T47D (cell line): ENCODE results near the gene ENOX1.

Experiments
- DNase-seq, 2 experiments: peaks; one replicate each; pipeline versions ENCODE4 v3.0.0 to v3.0.0-alpha.2; 2011 to 2012; ENCODE audit warnings: low read depth in 1 of 2, low spot score in 1 of 2
- JUND ChIP-seq: IDR thresholded peaks from 2 replicates; pipeline ENCODE4 v1.6.1; 2012; ENCODE audit warnings: low read depth
- in situ Hi-C: cut with HindIII; loops from 2 replicates; pipeline ENCODE4 v1.10.0; 2016; ENCODE audit warnings: low sequenced_read_pairs, low pct_unique_long_range_greater_than_20kb

ENOX1 gene

DNA sequence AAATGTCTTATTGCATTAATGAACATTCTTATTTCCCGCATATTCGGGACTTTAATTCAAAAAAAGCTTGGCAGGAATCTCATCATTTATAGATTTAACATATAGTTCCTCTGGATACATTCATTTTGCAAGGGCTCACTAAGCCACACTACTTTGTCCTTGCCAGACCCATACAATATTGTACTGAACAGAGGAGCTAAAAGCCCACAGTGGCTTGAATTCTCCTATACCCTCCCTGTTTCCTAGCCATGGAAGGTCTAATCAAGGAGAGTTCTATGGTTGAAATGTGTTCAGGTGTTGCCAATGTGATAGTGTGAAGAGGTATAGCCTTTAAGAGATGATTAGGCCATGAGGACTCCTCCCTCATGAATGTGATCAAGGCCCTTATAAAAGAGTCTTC lies 298.9 kb downstream of the ENOX1 start:
- no peak for DNase-seq
- in situ Hi-C loops = no loop called here
- no peak for TF ChIP-seq JUND

DNA sequence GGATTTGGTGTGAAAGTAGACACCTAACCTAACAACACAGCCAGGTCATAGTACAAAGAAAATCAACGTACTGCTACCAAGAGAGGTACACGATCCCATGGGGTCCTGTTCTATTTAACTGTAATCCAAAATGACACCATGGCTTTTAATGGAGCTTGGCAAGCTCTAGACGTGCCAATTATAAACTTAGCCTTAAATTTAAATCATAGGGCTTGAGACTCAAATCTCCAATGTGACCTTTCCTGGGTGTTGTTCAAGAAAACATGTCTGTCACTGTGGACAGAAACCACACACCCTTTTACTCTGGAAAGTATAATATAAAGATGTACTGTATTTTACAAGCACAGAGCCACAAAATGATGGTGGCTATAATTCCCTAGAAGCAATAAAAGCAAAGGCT lies 299.3 kb downstream of the ENOX1 start:
- no peak for TF ChIP-seq JUND
- in situ Hi-C loops = no loop called here
- DNase-seq = no peak

DNA sequence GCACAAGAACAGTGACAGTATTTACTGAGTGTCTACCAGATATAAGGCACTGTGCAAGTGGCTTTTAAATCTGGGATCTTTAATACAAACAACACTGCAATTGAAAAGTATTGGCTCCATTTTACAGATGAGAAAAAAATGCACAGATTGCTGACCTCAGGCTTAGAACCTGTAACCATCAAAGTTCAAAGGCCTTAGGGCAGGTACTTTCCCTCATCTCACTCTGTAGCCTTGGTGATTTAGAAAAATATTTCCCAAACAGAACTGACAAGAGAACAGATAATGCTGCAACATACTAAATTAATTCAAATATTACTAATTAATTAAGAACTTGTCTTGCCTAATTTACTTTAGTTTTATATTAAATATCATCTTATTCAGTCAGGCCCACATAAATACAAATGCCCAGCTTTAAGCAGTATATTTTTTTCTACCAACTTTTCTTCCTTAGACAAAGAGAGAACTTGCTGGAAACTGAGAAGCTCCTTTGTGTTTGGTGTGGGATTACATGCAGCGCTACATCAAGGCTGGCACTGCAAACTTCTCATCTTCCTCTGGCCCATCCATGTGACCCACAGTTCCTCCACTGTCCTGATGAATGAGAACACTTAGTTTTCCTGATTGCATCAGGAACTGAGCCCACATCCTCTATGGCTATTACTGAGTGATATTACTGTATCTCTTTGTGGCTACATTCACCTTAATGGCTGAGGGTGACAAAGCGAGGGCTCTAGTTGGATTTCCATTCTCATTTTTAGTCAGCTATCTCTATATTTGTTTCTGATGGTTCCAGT lies 302.1 kb downstream of the ENOX1 start:
- in situ Hi-C loops = no loop called here
- TF ChIP-seq JUND = no peak
- no peak for DNase-seq

DNA sequence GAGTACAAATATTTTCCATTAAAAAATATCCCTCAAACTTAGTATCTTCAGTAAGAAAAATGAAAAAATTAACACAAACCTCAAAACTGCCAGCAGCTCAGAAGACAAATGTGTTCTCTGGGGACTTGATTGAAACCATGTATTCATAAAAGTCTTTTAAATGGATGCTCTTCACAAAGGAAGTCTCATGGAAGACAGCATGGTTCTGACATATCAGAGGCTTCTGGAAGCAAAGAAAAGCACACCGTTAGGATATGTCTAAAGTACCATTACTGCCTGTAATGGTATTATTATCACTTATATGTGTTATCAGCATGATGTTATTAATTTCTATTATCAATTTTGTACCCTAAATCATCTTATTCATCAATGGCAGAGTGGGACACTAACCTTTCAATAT lies 302.8 kb downstream of the ENOX1 start:
- TF ChIP-seq JUND = no peak
- DNase-seq = no peak
- in situ Hi-C loops = no loop called here

DNA sequence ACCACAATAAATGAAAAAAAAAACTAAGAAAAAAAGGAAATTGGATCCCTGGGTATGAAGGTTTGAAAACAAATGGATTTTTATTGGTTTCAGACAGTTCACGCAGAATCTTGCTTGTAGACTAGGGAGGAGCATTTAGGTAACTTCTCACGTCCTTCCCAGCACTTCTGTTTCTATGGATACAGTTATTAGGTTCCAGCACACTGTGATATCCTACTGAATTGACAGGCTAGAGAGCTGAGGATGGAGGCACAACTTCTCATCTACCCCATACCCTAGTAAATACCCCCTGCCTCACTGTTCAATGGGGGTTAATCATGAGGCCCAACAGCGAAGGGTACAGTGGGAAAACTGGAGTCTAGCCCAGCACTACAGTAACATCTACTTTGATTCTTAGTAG lies 304.1 kb downstream of the ENOX1 start:
- in situ Hi-C loops = no loop called here
- no peak for DNase-seq
- TF ChIP-seq JUND = no peak

DNA sequence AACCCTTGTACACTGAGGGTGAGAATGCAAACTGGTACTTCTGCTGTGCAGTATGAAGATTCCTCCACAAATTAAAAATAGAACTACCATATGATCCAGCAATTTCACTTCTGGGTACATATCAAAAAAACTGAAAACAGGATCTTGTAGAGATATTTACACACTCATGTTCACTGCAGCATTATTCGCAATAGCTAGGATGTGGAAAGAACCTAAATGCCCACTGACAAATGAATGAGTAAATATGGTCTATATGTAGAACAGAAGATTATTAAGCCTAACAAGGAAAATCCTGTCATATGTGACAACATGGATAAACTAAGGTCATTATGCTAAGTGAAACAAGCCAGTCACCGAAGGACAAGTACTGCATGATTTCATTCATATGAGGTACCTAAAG lies 304.7 kb downstream of the ENOX1 start:
- no peak for TF ChIP-seq JUND
- no peak for DNase-seq
- in situ Hi-C loops = no loop called here

DNA sequence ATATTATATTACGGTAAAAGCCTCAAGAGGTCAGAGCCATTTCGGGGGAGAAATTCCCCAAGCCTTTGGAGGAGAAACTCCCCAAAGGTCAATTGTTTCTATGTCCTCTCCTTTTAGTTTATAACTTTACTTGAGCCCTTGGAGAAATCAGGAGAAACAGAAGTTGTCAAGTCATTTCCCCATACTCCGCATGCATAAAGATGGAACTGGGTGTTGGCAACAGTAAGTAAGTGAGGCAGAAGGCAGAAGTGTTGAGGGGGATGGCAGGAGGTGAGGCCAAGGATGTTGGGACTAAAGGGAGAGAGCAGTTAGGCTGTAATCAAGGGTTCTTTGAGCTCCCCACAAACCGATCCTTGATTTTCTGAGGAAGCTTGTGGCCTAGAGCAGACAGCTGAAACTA lies 307.9 kb downstream of the ENOX1 start:
- in situ Hi-C loops = no loop called here
- no peak for TF ChIP-seq JUND

DNA sequence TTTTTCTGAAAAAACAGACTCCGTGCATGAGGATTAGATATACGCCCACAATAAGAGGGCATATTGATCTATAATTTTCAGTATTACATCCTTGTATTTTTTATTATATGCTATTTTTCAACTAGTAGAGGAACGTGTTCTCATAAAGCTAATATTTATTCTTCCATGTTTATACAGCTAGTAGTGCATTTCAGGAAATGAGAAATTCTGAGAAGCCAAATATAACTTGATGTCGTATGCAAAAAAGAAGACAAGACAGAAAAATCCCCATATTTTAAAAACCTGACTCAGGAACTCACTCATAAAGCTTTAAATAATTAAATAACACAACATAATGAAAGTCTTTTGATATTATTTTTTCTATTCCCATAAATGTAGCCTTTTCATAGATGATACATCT lies 308.6 kb downstream of the ENOX1 start:
- no peak for DNase-seq
- in situ Hi-C loops = no loop called here
- no peak for TF ChIP-seq JUND

More for the DNA sequence above, 307.9 kb downstream of the ENOX1 start:
- no peak for DNase-seq

DNA sequence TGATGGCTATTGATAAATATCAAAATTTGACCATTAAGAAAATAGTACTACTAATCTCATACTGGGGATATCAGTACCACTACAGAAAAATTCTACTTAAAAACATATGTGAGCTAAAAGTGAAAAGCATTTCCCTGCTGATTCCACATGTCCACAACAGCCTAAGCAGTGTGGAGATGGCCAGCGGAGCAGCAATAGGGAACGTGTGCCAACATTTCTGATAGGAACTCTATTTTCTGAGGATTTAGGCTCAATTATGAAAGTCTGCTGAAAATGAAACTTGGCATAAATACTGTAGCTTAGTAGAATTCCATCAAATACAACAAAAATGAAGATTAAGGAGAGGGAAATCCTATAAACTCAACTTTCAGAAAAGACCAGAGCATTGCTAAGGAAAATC lies 311.6 kb downstream of the ENOX1 start:
- in situ Hi-C loops = no loop called here
- TF ChIP-seq JUND = no peak
- DNase-seq = no peak

DNA sequence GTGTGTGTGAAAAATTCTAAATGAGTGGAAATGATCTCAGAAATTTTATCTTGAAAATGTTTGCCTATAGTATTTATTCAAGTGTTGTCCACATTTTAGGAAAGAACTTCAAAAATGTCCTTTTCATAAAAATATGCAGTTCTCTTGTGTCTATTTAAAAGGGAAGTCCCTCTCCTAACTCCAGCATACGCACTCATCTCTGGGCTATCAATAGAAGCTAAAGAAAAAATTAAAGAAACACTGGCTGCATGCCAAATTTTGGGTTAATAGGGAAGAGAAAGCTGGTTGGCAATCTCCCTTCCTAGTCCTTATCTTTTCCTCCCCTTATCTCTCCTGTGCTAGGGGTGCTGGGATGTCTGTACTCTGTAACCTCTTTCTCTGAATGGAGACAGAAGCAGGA lies 313.3 kb downstream of the ENOX1 start:
- no peak for DNase-seq
- in situ Hi-C loops = no loop called here
- TF ChIP-seq JUND = no peak

DNA sequence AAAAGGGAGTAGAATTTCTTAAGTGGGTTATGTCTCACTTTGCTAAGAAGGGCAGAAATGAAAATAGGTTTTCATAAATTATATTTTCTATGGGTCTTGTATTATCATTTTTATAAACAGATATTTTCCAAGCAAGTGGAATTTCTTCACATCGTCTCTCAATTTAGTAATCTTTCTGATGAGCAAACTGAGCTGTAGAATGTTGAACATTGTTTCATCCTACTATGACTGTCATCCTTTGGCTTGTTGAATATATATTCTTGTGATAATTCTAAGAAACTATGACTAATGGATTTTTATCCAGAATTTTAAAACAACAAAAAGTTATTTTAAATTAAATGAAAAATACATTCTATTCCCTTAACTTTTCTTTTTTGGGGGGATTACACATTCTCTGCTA lies 313.8 kb downstream of the ENOX1 start:
- no peak for TF ChIP-seq JUND
- in situ Hi-C loops = no loop called here
- DNase-seq = no peak

DNA sequence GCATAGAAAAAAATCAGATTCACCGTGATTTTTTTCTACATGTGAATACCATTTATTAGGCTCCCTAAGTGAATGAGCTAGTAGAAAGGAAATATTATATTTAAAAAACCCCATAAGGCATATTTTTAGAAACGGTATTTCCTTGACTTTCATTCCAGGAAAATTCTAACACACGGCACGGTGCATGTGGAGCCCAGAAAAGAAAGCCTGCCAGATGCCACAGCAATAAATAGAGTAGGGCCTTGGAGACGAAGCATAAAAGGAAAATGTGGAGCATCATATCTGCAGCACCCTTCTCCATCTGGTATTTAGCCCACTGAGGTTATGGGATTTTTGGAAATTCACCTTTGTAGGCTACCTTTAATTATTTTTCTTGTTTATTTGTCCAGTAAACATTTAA lies 314.4 kb downstream of the ENOX1 start:
- TF ChIP-seq JUND = no peak
- in situ Hi-C loops = no loop called here
- no peak for DNase-seq

DNA sequence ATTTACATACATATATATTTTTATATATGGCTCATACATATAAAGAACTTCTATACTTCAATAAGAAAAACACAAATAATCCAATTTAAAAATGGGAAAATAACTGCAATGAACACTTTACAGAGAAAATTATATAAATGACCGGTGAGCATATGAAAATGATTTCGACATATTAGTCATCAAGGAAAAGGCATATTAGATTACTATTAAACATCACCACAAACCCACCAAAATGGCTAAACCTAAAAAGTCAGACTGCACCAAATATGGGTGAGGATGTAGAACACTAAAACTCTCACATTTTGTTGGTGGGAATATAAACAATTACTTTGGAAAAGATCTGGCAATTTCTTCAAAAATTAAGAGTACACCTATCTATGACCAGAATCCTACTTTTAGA lies 316.2 kb downstream of the ENOX1 start:
- no peak for TF ChIP-seq JUND
- in situ Hi-C loops = no loop called here
- no peak for DNase-seq

DNA sequence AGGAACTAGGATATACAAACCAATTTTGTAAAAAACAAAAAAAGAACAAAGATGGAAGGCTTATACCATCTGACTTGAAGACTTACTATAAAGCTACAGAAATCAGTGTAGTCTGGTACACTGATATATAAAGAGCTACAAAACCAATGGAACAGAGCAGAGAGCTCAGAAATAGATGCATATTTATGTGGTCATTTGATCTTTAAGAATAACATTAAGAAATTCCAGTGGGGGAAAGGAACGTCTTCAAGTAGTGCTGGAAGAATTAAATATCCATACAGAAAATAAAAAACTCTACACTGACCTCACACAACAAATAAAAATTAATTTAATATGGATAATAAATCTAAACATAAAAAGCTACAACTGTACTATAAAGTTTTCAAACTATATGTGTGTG lies 317.0 kb downstream of the ENOX1 start:
- in situ Hi-C loops = no loop called here
- no peak for TF ChIP-seq JUND
- no peak for DNase-seq
